ENCODE measurements around the gene PARK7. TPM values are rescaled to one million over a fixed set of nuclear protein-coding genes. Genes with fewer than 3 reads are reported as not detected.

PARK7 gene
- total RNA-seq, 2 donors from 2014 or later: 206 to 266 TPM

- Histone ChIP-seq H3K4me3 (no peak overlapping the region), H3K27me3 (no peaks in the 10 kb centered on the region), H3K4me1 (peaks cover 0 to 18% of the 10 kb centered on the region in 2 donors), H3K27ac (no peak overlapping the region), H3K36me3 (no peaks in the 10 kb centered on the region), H3K9me3 (no peaks in the 10 kb centered on the region)
- no peak for TF ChIP-seq CTCF (IDR thresholded peaks at IDR 0.05)
- DNase-seq (ENCODE audit: low spot score): no peak
Measured at GRCh38 chr1:8032366-8032910, 70.9 kb downstream of the PARK7 start.

GRCh38 chr1:8033322-8033721, 71.8 kb downstream of the PARK7 start:
- Histone ChIP-seq H3K4me3 (no peak overlapping the region), H3K27ac (no peak overlapping the region), H3K9me3 (no peaks in the 10 kb centered on the region), H3K4me1 (peaks cover 0 to 10% of the 10 kb centered on the region in 2 donors), H3K27me3 (no peaks in the 10 kb centered on the region), H3K36me3 (no peaks in the 10 kb centered on the region)
- no peak for DNase-seq (ENCODE audit: low spot score)
- TF ChIP-seq CTCF (IDR thresholded peaks at IDR 0.05): no peak

Other genes with a start within 250 kb of the PARK7 start
- gene VAMP3, start 190.4 kb upstream of the PARK7 start, total RNA-seq: 10 to 100 TPM; 84.3 to 97.9 TPM
- gene PER3, start 177.4 kb upstream of the PARK7 start, total RNA-seq: 10 to 100 TPM; 11.7 to 17.8 TPM
- not detected for gene UTS2, start 108.6 kb upstream of the PARK7 start, total RNA-seq
- not detected for gene TNFRSF9, start 20.9 kb upstream of the PARK7 start, total RNA-seq
- 10 to 100 TPM; 33.0 to 34.5 TPM for gene ERRFI1, start 64.6 kb downstream of the PARK7 start, total RNA-seq